Cerebellar cortex (tissue), 1 donor: Measurements from ENCODE around the gene TBC1D5.

Source experiments
- DNase-seq: peaks from one replicate; pipeline ENCODE4 v3.0.0-alpha.2; 2015; ENCODE audit warnings: low spot score

Gene TBC1D5

DNA sequence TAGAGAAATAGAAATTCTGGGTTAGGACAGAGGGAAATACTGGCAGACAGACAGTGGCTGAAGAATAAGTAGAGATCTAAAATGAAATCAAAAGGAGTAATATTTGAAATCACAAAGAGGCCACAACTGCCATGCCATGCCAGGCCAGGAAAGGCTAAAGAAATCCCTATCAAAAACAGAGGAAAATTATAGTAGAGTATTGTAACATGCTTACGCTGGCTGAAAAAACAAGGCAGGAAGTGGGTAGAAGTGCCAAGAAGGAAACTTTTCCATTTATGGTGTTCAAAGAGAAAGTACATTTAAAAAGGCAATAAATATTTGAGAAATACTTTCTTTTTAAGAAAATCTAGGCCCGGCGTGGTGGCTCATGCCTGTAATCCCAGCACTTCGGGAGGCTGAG lies 442.0 kb downstream of the TBC1D5 start:
- DNase-seq, result no peak

DNA sequence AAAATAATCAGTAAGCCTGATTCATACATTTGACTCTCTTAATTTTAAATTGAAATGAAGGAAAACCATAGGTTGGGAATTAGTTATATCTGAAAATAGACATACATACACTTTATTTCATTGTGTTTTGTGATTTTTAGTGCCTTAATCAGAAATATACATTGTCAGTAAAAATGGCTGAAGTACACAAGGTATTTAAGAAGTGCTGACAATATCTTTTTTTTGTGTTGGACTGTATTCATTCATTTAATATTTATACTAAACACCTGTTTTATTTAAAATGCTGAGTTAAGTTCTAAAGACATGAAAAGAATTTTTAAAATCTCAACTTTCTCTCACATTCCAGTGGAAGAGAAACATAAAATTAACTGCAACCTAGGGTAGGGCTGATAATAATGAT lies 444.4 kb downstream of the TBC1D5 start:
- DNase-seq, result no peak

DNA sequence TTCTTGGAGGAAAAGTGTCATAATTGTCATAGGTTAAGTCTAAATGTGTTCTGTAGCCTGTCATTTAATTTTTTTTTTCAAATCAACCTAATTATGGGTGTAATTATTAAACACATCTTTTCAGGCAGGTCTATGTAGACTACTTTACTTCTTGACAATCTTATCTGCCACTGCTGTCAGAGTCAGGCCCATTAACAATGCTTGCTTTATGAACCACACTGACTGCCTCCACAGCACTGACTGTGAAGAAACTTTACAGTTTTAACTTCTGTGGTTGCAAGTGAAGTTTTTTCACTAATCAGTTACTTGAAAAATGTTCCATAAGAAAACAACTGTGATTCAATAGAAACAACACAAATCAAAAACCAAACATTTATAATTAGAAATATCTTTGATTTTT lies 449.9 kb downstream of the TBC1D5 start:
- DNase-seq, result no peak

DNA sequence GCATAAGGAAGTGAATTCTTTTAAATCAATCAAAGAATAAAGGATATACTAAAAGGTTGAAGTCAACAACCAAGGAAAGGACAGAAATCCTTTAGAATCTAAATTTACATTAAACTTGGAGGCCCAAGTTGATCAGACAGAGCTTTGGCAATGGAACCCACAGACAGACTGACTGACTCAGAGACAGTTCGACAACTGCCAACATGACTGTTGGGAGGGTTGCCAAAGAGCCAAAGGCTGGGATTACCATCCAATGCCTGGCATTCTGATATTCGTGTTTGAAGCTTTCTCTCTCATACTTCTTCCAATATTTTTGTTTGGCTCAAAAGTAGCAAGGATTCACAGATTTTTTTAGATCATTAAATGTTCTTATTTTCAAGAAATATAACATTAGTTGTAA lies 451.5 kb downstream of the TBC1D5 start:
- DNase-seq, result no peak

DNA sequence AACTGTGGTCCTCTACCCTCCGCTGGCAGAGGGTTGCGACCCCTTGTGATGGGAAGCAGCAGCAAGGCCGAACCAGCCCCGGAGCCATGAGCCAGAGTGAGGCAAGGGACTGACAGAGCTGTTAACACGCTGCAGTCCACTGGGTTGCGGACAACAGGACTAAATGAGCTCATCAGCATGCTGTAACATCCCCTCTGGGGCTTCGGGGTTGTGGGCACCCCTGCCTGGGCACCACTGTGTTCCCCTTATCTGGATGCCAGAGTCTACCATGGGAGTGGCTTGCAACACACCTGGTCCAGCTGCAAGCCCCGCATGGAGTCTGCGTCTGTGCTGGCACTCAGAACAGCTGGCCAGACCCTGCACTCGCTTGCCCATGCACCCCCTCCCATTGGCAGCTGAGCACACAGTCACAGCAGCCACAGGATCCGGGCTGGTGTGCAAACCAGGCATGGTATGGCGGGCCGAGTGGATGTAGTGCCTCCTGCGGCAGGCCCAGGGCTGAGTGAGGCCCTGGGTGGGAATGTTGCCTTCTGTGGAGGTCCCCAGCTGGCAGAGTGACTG lies 453.5 kb downstream of the TBC1D5 start:
- no peak for DNase-seq

DNA sequence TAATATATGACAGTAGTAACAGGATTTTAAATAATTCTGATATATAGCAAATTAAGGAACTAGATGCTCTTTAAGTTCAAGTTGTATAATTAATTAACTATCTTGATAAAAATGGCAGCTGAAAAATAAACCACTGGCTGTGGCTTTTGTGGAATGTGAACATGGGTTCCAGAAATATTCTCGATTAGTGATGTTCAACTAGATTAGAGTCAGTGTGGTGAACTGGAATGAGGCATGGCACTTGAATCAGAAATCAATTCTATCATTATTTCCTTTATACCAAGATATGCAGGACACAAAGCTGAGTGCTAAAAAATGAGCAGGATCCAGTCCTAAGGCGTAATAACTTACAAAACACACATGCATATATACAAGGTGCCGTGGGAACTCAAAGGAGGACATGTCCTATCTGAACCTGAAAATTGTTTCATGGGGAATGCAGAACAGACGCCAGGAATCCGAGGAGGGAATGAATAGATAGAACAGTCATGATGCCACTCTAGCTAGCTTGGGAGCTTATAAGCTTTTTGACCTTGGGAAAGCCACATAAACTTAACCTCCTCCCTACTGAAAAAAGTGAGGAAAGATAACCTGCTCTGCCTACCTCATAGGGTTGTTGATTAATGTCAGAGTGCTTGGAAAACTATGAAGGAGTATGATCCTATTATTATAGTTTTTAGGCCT lies 455.3 kb downstream of the TBC1D5 start:
- no peak for DNase-seq

DNA sequence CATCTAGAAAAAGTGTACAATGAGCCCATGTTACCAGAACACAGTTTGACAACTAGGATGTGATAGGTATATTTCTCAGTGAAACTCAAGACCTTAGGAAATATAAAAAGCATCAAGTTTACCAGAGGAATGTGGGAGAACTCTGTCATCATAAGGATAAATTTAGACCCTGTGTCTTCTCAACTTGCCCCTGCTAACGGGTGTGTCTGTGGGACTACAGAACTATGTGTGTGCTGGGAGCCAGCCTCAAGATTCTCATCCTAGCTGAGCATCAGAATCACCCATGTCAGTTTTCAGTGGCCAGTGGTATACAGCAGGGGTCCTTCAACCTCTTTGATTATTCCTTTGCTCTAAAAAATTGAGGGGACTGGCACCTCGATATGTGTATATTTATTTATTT lies 464.4 kb downstream of the TBC1D5 start:
- DNase-seq, result no peak

DNA sequence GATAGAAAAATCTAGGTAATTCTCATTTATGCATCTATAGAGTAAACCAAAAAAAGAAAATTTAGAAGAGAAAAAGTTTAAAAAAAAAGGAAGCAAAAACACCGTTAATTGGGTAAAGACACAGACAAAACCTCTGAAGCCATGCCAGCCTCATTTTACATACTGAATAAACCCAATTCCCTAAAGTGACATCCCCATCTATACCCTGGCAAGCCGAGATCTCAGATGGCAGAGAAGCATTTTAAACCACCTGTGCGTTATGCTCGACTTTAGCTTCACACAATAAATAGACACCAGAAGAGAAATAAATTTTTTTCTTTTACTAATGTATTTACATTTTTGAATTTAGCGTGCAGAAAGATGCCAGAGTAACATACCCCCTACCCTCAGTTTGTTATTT lies 475.6 kb downstream of the TBC1D5 start:
- DNase-seq, result no peak

DNA sequence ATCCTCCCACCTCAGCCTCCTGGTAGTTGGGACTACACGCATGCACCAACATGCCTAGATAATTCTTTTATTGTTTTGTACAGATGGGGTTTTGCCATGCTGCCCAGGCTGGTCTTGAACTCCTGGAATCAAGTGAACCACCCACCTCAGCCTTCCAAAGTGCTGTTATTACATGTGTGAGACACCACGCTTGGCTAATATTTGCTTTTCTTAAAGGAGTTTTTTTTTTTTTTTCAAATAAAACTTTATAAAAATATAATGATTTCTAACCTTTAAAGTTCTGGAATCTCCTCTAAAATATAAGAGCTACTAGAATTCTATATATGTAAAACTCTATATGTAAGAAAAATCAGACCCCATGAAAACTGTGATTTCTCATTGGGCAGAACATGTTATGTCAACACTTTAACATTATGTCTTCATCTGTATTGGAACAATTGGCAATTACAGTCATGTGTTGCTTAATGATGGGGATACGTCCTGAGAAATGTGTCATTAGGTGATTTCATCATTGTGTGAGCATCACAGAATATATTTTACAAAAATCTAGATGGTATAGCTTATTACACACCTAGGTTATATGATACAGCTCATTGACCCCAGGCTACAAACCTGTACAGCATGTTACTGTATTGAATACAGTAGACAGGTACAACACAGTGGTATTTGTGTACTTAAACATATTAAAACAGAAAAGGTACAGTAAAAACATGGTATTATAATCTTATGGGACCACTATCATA lies 480.6 kb downstream of the TBC1D5 start:
- DNase-seq, result no peak

DNA sequence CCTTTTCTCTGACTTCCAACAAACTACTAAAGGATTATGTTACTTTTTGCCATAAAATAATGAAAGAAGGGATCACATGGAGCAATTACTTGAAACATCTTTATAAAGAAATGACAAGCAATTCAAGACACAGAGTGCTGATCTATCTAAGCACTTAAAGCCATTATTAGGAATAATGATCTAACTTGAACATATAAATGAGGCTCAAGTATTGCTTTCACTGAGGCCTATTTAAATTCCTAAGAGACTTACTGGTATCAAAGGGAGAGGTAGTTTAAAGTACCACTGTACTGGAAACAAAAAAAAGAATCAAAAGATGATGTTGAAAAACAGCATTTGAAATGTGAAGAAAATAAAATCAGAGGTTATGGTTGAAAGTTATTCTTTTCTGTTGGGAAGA lies 482.2 kb downstream of the TBC1D5 start:
- no peak for DNase-seq

DNA sequence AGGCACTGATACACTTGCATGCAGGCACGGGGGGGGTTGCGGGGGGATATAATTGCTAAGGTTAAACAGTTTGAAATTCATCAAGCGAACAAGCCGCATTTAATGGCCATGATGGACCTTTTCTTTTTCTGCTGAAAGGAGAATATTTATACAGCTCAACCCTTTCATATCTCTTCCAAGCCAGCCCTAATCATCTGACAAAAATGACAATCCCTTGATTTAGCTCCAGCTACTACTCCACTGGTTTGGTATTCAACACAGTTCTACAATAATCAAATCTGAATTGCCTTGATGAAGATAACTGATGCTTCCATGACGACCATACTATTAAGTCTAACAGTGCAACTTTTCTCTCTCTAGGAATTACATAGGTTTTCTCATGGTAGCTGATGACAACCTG lies 482.7 kb downstream of the TBC1D5 start:
- DNase-seq, result peak; percentile 14

DNA sequence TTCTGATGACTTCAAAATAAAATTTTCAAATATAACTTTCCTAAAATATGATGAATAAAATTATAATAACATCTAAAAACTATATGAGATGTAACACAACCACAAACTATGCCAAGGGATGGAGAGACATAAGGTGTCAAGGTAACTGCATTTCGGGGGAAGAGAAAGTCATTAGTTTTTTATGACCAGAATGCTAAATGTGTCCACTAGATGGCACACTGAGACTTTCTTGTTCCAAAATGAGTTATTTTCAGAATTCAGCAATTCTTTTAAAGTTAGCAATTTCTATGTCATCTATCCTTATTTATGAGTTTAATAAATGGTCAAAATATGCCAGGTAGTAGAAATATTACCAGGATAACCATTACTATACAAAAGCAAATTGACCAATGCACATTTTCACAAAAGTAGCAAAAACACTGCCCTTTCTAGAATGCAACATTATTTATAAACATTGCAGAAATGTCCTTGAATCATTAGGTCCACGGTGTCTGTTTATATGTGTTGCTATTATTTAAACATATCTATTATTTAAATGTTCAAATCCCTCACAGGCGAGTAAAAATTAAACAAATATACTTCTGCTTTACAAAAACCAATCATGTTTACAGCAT lies 483.5 kb downstream of the TBC1D5 start:
- DNase-seq, result peak; percentile 64

DNA sequence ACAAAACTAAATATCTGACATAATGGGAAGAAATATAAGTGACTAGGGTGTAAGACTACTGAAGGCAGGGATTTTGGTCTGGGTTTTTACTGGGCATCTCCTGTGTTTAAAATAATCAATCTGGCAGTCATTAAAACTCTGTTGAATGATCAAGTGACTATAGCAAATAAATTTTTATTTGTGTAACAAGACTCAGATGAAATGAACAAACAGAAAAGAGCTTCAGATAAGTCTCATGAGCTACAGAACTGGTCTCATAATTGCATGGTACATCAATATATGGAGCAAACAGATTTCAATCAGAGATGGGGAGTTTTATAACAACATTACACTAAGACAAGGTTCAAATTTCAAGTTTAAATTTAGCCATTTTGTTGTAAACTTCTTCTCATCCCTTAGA lies 485.2 kb downstream of the TBC1D5 start:
- DNase-seq, result no peak

DNA sequence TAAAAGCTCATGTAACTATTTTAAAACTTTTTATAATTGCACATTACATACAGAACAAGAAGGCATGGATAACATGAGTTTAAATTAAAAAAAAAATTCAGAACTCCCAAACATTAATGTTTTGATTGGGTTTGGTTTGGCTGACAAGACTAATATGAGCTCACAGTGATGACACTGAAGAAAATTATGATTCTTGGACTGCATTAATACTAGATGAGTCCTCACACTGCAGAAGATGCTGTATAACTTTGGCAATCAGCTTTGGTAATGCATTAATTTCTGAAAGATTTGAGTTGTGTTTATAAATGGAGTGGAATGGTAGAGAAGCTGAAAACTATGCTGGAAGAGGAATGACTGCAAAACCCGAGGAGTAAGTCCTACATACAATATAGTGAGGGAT lies 498.8 kb downstream of the TBC1D5 start:
- no peak for DNase-seq

DNA sequence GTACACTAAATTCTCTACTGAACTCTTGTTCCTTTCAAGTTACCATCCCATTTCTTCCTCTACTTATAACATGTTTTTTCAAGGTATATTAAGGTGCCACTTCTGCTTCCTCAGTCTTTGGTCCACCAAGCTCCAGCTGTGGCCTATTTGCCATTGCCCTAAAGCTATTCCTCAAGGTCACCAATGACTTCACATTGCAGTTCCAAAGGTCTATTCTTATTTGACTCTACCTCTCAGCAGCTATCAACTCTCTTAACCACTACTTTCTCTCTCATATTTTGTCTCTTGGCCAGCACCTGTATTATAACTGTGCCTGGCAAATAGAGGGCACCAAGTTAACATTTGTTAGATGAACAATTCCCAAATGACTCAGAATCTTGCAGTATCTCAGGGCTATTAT lies 503.0 kb downstream of the TBC1D5 start:
- no peak for DNase-seq

DNA sequence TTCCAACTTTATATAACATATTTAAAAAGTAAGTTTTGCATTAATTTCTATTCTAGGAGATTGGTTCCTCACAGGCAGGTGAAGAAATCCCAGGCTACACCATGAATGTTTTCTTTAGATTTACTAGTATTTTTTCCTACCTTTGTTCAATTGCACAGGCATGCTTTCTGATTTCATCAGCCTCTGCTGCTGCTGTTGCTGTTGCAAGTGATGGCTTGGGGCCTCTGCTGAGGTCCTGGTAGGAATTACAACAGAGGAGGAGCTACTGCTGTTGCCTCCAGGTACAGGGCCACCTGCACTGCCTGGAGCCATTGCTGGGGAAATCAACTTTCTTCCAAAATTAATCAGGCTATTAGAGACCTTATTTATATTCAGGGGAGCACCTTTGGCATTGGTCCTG lies 504.4 kb downstream of the TBC1D5 start:
- no peak for DNase-seq

DNA sequence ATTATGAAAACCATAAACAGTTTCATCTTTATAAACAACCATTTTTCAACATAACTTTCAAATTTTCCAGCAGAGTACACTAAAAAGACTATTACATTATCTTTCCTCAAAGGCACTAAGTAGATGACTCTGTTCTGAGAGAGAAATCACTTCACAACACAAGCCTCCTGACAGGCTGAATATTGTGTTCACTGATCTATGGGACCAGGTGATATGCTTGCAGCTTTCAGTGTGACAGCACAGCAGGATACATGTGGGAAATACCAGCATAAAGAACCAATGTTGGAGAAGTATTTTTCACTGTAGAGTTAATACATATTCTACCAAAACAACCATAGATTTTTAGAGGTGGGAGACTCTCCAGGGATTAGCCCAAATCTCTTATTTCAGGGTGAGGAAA lies 507.1 kb downstream of the TBC1D5 start:
- peak; percentile 42 for DNase-seq

DNA sequence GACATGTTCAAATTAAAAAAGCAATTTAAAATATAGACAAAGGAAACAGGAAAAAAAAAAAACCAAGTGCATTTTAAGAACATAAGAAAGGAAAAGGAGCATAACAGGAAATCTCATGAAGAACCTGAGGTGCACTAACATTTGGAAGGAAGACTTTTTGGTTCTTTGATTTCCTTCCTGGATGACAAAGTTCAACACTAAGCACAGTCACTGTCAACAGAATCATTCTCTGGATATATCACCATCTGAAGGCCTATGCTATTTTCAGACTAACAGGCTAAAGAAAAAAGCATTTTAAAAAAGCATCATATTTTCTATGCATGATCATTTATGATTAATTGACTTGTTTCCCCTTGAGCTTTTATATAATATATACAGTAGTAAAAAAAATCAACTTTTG lies 508.0 kb downstream of the TBC1D5 start:
- peak; percentile 9 for DNase-seq

DNA sequence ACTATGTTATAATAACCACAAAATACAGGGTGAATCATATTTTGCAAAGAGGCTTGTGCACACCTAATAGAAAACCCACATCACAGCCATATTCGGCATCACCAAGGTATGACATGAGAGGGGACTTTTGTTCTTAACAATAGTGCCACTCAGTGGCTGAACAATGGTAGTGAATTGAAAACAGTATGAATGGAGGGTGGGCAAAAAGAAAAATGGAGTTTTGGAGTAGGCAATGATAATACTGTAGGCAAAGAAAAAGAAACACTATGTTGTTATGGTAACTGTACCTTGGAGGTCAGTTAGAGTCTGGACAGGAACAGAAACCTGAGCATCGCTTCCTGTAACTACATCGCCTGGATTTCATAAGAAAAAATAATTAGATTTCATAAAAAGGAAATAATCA lies 509.0 kb downstream of the TBC1D5 start:
- DNase-seq, result peak; percentile 80

DNA sequence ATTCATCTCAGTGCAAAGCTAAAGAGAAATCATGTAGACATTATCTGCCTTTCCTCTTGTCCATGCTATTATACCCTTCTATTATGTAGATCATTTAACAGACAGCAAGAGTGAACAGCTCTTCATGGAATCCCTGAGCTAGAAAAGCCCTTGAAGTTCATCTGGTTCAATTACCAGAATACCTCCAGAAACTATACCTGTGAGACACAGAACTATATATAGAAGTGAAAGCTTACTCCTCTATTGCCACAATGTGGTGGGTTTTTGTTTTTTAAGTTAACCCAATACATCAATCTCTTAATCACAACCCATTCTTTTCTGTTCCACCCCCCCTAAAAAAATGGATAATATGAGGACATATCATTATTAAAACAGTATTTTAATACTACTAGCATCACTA lies 510.0 kb downstream of the TBC1D5 start:
- peak; percentile 9 for DNase-seq

DNA sequence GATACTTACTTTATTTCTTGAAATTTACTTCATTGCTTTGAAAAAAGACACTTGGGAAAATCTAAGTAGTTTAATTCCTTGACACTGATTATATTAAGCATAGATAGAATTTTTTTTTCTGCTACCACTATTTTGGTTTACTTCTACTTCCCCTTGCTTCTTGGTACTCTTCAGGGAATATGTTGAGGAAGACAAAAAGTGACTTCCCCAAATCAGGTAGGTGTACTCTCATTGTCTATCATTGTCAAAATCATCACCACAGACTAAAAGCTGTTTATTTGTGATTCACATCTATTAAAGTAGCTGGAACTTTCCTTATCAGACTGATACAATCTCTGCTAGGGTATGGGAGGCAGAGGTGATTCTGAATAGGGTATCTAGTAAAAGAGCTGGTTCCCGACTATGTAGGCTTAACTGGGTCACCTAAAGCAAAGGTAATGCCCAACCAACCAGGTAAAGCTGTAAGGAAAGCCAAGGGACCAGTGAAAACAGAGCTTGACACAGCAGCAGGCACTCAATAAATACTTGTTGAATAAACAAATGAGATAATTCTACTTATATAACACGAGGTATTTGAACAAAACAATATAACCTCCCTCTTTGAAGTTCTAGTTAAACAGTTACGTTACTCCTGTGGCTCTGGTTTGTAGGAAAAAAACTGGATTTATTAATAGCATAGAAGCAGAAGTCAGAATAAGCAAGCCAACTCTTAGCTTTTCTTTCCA lies 510.7 kb downstream of the TBC1D5 start:
- peak; percentile 24 for DNase-seq

DNA sequence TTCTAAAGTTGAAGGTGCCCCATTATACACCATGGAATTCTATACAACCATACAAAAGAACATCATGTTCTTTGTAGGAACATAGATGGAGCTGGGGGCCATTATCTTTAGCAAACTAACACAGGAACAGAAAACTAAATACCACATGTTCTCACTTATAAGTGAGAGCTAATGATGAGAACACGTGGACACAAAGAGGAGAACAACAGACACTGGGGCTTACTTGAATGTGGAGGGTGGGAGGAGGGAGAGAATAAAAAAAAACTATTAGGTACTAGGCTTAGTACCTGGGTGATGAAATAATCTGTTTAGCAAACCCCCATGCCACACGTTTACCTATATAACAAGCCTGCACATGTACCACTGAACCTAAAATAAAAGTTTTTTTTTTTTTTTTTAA lies 515.0 kb downstream of the TBC1D5 start:
- no peak for DNase-seq

DNA sequence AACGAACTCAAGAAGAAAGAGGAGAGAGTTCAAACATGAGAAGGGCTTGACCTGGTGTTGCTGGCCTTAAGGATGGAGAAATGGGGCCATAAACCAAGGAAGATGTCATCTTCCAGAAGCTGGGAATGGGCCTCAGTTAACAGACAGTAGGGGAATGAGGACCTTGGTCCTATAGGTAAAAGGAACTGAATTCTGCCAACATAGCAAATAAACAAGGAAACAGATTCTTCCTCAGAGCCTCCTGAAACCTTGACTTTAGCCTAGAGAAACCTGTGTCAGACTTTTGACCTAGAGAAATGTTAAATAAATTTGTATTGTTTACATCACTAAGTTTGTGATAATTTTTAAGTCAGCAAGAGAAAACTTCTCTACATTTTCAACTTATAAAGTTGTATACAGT lies 520.9 kb downstream of the TBC1D5 start:
- DNase-seq, result no peak
